GM12875 (cell line): ENCODE results near the gene LAIR2.

Experiments used
- H3K4me3 ChIP-seq: one replicate; pipeline ENCODE4 v1.5.1; 2011; ENCODE audit warnings: low read depth, low read length, control low read depth
- TF ChIP-seq, protein P1 (sequence below): IDR thresholded peaks from 2 replicates; pipeline ENCODE4 v1.5.1; 2011; ENCODE audit warnings: low read depth, mild to moderate bottlenecking, control low read depth, inconsistent platforms, low read length, moderate library complexity, borderline replicate concordance; ENCODE audit not compliant: insufficient read depth

LAIR2 gene

GRCh38 chr19:54521860-54522513 is 19.4 kb downstream of the LAIR2 start:
- no peak overlapping the region for H3K4me3 ChIP-seq
- TF ChIP-seq, protein P1, sequence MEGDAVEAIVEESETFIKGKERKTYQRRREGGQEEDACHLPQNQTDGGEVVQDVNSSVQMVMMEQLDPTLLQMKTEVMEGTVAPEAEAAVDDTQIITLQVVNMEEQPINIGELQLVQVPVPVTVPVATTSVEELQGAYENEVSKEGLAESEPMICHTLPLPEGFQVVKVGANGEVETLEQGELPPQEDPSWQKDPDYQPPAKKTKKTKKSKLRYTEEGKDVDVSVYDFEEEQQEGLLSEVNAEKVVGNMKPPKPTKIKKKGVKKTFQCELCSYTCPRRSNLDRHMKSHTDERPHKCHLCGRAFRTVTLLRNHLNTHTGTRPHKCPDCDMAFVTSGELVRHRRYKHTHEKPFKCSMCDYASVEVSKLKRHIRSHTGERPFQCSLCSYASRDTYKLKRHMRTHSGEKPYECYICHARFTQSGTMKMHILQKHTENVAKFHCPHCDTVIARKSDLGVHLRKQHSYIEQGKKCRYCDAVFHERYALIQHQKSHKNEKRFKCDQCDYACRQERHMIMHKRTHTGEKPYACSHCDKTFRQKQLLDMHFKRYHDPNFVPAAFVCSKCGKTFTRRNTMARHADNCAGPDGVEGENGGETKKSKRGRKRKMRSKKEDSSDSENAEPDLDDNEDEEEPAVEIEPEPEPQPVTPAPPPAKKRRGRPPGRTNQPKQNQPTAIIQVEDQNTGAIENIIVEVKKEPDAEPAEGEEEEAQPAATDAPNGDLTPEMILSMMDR, result no peak

- H3K4me3 ChIP-seq, result no peak overlapping the region
- TF ChIP-seq, protein P1, result no peak
These were observed 20.8 kb downstream of the LAIR2 start for GRCh38 chr19:54523403-54523802.

DNA sequence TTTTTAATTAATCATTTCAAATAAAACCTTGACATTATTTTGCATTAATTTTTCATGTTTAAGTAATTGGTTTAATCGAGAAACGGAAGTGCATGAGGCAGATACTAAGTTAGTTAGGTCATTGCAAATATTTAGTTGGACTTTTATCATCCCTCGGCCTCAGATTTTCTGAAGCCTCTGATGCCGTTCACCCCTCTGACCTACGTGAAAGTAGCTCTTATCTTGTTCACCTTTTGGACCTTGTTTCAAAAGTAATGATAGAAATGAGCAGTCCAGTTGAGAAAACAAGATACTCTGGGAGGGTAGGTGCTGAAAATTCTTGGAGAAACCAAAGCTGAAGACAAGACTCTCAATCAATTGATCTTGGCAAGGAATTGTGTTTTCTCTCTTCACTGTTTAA is 23.0 kb downstream of the LAIR2 start:
- no peak overlapping the region for H3K4me3 ChIP-seq
- TF ChIP-seq, protein P1, result no peak

GRCh38 chr19:54526972-54527371 is 24.3 kb downstream of the LAIR2 start:
- TF ChIP-seq, protein P1, result no peak
- no peak overlapping the region for H3K4me3 ChIP-seq

DNA sequence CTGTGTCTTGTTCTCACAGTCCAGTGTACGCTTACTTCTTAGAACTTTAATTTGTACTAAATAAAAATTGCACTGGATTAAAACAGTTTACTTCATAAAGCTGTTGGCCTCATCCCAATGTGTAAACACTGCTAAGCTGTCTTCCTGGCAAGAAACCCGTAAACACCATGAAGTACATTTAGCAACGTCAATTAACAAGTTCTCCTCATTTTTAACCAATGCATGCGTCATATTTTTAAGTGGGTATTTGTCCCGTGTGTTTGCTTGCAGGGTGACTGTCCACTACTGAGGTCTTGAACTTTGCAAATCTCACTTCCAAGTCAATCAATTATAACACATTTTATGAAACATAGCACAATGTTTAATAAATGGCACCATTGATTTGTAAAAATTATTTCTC is 28.2 kb downstream of the LAIR2 start:
- no peak overlapping the region for H3K4me3 ChIP-seq
- TF ChIP-seq, protein P1, result no peak

- TF ChIP-seq, protein P1, result no peak
- peak overlapping the region; percentile 41 for H3K4me3 ChIP-seq
These were observed 29.9 kb downstream of the LAIR2 start for GRCh38 chr19:54532528-54532927.

DNA sequence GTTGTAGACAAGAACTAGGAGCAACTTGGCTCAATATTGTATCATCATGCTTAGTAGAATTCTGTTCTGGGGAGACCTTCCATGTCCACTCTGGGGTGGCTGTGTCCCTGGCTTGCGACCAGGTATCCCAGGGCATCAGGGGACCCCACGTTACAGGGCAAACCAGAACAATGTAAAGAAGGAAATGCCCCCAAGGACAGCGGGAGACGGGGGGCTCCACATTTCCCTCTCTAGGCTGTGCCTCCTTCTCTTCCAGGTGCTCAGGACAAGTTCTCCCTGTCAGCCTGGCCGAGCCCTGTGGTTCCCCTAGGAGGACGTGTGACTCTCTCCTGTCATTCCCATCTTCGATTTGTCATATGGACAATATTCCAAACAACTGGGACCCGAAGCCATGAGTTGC is 30.8 kb downstream of the LAIR2 start:
- TF ChIP-seq, protein P1, result no peak
- H3K4me3 ChIP-seq, result peak overlapping the region; percentile 41
